Colon (tissue), 2 donors: ENCODE results near the gene CHRNE.

Experiments used
- FAIRE-seq: peaks from 2 replicates; lab custom pipeline; 2012; peaks lifted over from hg19 to GRCh38; lab: Jason Lieb, UNC
- donor health status: control.
- donor health status: control.

Gene CHRNE

GRCh38 chr17:4853208-4853671 lies 49.7 kb downstream of the CHRNE start:
- no peak for FAIRE-seq

- FAIRE-seq: no peak
Measured at GRCh38 chr17:4852567-4853207, 50.2 kb downstream of the CHRNE start.

- no peak for FAIRE-seq
Measured at GRCh38 chr17:4851084-4851483, 51.8 kb downstream of the CHRNE start.

GRCh38 chr17:4850246-4850645 lies 52.7 kb downstream of the CHRNE start:
- FAIRE-seq: no peak

- FAIRE-seq: no peak
Measured at GRCh38 chr17:4849011-4849536, 53.8 kb downstream of the CHRNE start.
